Measurements from ENCODE around the gene DYNC2H1. TPM values are rescaled to one million over a fixed set of nuclear protein-coding genes. Genes with fewer than 3 reads are reported as not detected.

Gene DYNC2H1
- total RNA-seq, 1 donor from 2014 or later: 12.5 TPM

DNA sequence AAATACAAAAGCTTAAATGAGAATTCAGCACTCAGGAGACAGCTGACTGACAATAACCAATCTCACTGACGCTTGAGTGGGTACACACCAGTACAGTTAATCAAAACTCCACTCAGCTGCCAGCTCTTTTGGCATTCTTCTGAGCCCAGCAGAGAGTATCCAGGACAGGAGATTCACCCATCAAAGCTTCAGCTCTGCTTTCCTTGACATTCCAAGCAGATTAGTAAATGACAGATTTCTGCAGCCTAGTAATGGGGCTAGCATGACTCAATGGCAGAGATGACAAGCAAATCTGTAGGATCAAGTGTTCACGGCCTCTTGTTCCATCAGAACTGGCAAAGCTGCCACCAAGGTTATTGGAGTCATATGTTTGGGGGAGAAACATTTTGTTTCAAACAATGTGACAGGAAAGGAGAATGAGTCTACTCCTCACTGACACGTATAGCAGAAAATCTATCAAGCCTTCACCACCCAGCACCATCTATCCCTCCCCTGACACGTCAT, 420.0 kb downstream of the DYNC2H1 start:
- DNase-seq (ENCODE audit: low read depth, low spot score): peak; percentile 37

Other genes starting within 250 kb of the DYNC2H1 start
- gene MMP12, start 234.4 kb upstream of the DYNC2H1 start, total RNA-seq: not detected in 2 replicates
- not detected in 2 replicates for gene MMP13, start 153.7 kb upstream of the DYNC2H1 start, total RNA-seq
- gene DCUN1D5, start 17.3 kb upstream of the DYNC2H1 start, total RNA-seq: 81.3 and 103 TPM in 2 replicates

Data from pulmonary artery endothelial cell (primary cell).